Activated CD4-positive, alpha-beta T cell treated with anti-CD3 and anti-CD28 coated beads, Interleukin-2, amount 10 ng/mL, durations not matched to agents 24 days and 14 days (primary cell): Measurements from ENCODE around the gene JUN. TPM values are rescaled to one million over a fixed set of nuclear protein-coding genes. Genes with fewer than 3 reads are reported as not detected.

Source experiments
- total RNA-seq: library from RNA; stranded (reverse); gene quantifications from 2 replicates; pipeline ENCODE4 v1.2.3, GENCODE V29; 2022

JUN gene
- total RNA-seq, 1 donor from 2014 or later: 51.6 TPM

Other genes starting within 250 kb of the JUN start
- 10.6 and 13.8 TPM in 2 replicates for gene OMA1, start 237.3 kb downstream of the JUN start, total RNA-seq
- 0.07 TPM in 1 of 2 replicates, not detected in the other for gene TACSTD2, start 206.8 kb downstream of the JUN start, total RNA-seq
- 42.4 and 43.9 TPM in 2 replicates for gene MYSM1, start 84.0 kb downstream of the JUN start, total RNA-seq